Activated naive CD8-positive, alpha-beta T cell treated with anti-CD3 and anti-CD28 coated beads for 36 hours (primary cell): ENCODE measurements around the gene SH2D4B. TPM values are rescaled to one million over a fixed set of nuclear protein-coding genes. Genes with fewer than 3 reads are reported as not detected.

ENCODE experiments used
- DNase-seq: peaks from one replicate; pipeline ENCODE4 v3.0.0; 2021
- H3K27ac Mint-ChIP-seq: one replicate; pipeline ENCODE4 v1.8.0; 2022; ENCODE audit warnings: mild to moderate bottlenecking, moderate library complexity, mixed read lengths
- H3K27me3 Mint-ChIP-seq: one replicate; pipeline ENCODE4 v1.8.0; 2022; ENCODE audit warnings: mild to moderate bottlenecking, mixed read lengths
- H3K36me3 Mint-ChIP-seq: one replicate; pipeline ENCODE4 v1.8.0; 2021; ENCODE audit warnings: mild to moderate bottlenecking, mixed read lengths
- H3K4me1 Mint-ChIP-seq: one replicate; pipeline ENCODE4 v1.8.0; 2021; ENCODE audit warnings: mixed read lengths
- H3K4me3 Mint-ChIP-seq: one replicate; pipeline ENCODE4 v1.8.0; 2022; ENCODE audit warnings: mild to moderate bottlenecking, moderate library complexity, mixed read lengths
- H3K9me3 Mint-ChIP-seq: one replicate; pipeline ENCODE4 v1.8.0; 2022; ENCODE audit warnings: mixed read lengths
- total RNA-seq, 2 experiments: library from RNA; stranded (reverse); gene quantifications; one replicate each; pipeline ENCODE4 v1.2.3, GENCODE V29; 2021

The SH2D4B gene
- total RNA-seq: under 1 TPM; 0.08 to 0.18 TPM

GRCh38 chr10:80537736-80538480 is at the start of gene SH2D4B:
Gene SH2D4B (plus strand): TSS chr10:80537902. CDS start chr10:80538332, 430 bp downstream.
- Mint-ChIP-seq H3K36me3 (peaks cover 8% of the 10 kb centered on the region), H3K4me3 (peak within 1 kb of the TSS; percentile 92), H3K4me1 (peaks cover 20% of the 10 kb centered on the region), H3K9me3 (no peaks in the 10 kb centered on the region), H3K27ac (peak within 1 kb of the TSS; percentile 99), H3K27me3 (no peaks in the 10 kb centered on the region)
- DNase-seq: no peak

DNA sequence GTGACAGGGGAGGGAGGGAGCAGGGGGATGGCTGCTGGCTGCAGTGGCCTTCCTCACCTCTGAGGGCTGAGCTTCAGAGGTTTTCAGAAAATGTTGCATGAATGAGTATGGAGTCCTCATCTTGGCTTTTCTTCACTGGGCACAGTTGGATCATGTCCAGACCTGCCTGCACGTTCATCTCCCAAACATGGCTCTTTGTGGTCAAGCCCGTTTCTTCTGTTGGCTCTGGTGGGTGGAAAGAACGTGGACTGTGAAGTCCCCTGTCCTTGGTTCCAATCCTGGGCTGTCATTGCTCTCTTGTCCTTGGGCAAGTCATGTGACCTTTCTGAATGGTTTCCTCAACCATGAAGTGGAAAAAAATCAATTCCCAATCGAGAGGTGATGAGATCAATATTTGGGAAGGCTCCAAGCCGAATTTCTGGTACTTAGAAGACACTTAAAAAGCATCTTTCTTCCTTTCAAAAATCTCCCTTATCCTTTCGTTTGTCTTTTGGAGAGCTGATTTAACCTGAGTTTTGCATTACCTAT is 49.1 kb upstream of the SH2D4B start:
- H3K36me3 Mint-ChIP-seq: peaks cover 58% of the 10 kb centered on the region
- no peaks in the 10 kb centered on the region for H3K27me3 Mint-ChIP-seq
- H3K4me3 Mint-ChIP-seq: peak overlapping the region; percentile 29
- peaks cover 94% of the 10 kb centered on the region for H3K4me1 Mint-ChIP-seq
- H3K27ac Mint-ChIP-seq: peak overlapping the region; percentile 96
- H3K9me3 Mint-ChIP-seq: no peaks in the 10 kb centered on the region
- DNase-seq: no peak

GRCh38 chr10:80489371-80490112 is 48.2 kb upstream of the SH2D4B start:
- Mint-ChIP-seq H3K27me3 (no peaks in the 10 kb centered on the region), H3K36me3 (peaks cover 57% of the 10 kb centered on the region), H3K4me3 (no peak overlapping the region), H3K27ac (peak overlapping the region; percentile 96), H3K4me1 (peaks cover 95% of the 10 kb centered on the region), H3K9me3 (no peaks in the 10 kb centered on the region)
- no peak for DNase-seq

GRCh38 chr10:80491251-80492102 is 46.2 kb upstream of the SH2D4B start:
- H3K9me3 Mint-ChIP-seq: peaks cover under 1% of the 10 kb centered on the region
- H3K27me3 Mint-ChIP-seq: no peaks in the 10 kb centered on the region
- peaks cover 94% of the 10 kb centered on the region for H3K4me1 Mint-ChIP-seq
- no peak overlapping the region for H3K4me3 Mint-ChIP-seq
- no peak for DNase-seq
- H3K36me3 Mint-ChIP-seq: peaks cover 67% of the 10 kb centered on the region
- peak overlapping the region; percentile 73 for H3K27ac Mint-ChIP-seq

DNA sequence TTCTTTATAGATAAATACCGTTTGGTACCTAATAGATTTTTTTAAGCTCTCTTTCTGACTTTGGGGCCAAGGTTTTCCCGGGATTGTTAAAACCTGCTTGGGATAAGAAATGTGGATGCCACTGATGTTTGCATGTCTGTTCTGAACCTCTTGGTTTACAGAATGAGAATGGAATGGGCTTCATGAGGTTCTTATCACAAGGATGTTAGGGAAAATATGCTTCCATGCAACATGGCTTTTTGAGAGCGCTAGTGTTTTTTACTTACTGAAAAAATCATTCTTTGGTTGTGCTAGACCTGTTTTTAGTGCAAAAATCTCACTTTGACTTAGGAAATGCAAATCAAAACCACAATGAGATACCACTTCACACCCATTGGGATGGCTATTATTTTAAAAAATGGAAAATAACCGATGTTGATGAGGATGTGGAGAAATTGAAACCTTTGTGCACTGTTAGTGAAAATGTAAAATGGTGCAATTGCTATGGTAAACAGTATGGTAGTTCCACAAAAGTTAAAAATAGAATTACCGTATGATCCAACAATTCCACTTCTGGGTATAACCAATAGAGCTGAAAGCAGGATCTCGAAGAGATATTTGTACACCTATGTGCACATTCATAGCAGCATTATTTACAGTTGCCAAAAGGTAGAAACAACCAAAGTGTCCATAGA is 44.7 kb upstream of the SH2D4B start:
- peaks cover 74% of the 10 kb centered on the region for H3K36me3 Mint-ChIP-seq
- H3K4me3 Mint-ChIP-seq: peak overlapping the region; percentile 22
- H3K27ac Mint-ChIP-seq: peak overlapping the region; percentile 82
- DNase-seq: no peak
- H3K27me3 Mint-ChIP-seq: no peaks in the 10 kb centered on the region
- peaks cover 94% of the 10 kb centered on the region for H3K4me1 Mint-ChIP-seq
- H3K9me3 Mint-ChIP-seq: peaks cover 7% of the 10 kb centered on the region

- DNase-seq: no peak
- Mint-ChIP-seq H3K27me3 (no peaks in the 10 kb centered on the region), H3K36me3 (peaks cover 71% of the 10 kb centered on the region), H3K4me3 (peak overlapping the region; percentile 22), H3K4me1 (peaks cover 94% of the 10 kb centered on the region), H3K27ac (peak overlapping the region; percentile 82), H3K9me3 (peaks cover 7% of the 10 kb centered on the region)
Observed at GRCh38 chr10:80493522-80494051, 44.1 kb upstream of the SH2D4B start.

- peaks cover 93% of the 10 kb centered on the region for H3K4me1 Mint-ChIP-seq
- peaks cover 7% of the 10 kb centered on the region for H3K9me3 Mint-ChIP-seq
- H3K27ac Mint-ChIP-seq: peak overlapping the region; percentile 96
- H3K27me3 Mint-ChIP-seq: no peaks in the 10 kb centered on the region
- peaks cover 46% of the 10 kb centered on the region for H3K36me3 Mint-ChIP-seq
- DNase-seq: no peak
- no peak overlapping the region for H3K4me3 Mint-ChIP-seq
Observed at GRCh38 chr10:80496555-80497172, 41.0 kb upstream of the SH2D4B start.

DNA sequence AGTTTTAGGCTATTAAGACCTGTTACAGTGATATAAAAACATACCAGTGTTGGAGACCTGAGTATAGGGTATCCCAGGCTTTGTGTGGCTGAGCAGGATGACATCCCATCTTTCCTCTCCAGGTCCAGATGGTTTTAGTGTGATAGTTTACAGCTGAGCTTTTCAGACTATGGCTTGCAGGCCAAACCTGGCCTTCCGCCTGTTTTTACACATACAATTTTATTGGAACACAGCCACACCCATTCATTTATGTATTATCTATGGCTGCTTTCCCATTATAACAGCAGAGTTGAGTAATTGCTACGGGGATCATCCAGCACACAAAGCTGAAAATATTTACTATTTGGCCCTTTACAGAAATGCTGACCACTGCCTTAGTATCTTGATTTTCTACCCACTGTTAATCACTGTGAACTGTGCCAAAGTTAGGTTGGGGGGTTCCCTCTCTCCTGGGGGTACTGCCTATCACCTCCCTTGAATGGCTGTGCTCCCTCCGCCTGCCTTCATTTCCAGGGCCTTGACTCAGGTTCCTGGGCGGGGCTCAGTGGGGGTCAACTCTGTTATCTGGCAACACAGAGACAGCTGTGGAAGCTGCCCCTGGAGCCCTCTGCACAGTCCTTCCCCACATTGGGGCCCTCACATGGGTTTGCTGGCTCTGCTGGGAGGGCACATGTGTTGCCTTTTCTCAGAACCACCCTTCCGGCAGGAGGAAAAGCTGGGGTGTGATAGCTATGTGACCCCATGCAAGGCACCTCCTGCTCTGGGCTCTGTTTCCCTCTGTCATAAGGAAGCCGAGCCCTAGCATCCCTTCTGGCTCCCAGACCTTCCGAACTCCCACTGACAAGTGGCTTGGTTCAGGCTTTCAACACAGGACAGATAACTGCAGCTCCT is 40.3 kb upstream of the SH2D4B start:
- Mint-ChIP-seq H3K27ac (peak overlapping the region; percentile 96), H3K36me3 (peaks cover 48% of the 10 kb centered on the region), H3K4me1 (peaks cover 93% of the 10 kb centered on the region), H3K4me3 (peak overlapping the region; percentile 60), H3K9me3 (peaks cover 7% of the 10 kb centered on the region), H3K27me3 (no peaks in the 10 kb centered on the region)
- DNase-seq: peak; percentile 38

DNA sequence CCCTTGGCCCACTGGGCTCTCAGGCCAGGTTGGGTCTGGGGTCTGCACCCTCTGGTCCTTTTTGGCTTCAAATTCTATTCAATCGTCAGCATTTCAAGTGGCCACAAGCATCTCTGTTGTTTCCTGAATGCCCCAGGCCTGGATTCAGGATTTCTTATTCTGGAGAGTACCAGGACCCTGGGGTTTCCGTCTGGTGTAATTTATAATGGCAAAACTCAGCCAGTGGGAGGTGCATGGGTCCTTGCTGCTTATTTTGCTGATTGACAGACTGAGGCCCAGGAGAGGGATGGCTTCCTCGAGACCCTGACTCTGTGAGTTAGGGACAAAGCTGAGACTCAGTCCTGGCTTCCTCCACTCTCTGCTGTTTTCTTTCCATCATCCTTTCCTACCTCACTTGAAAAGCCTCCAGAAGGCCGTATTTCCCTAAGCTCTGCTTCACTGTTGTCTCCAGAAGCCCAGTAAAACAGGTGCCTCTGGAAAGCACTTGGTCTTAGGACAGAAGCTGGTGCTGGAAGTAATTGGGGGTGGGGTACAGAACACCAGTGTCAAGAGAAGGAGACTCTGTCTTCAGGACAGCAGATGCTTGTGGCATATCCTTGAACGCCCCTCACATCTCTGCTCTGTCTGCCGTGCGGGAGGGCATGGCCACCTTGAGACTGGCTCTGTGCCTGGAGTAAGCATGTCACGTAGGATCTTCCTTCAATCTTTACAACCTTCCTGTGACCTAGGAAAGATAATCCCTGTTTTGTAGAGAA is 39.4 kb upstream of the SH2D4B start:
- Mint-ChIP-seq H3K27me3 (no peaks in the 10 kb centered on the region), H3K4me1 (peaks cover 95% of the 10 kb centered on the region), H3K4me3 (peak overlapping the region; percentile 60), H3K36me3 (peaks cover 45% of the 10 kb centered on the region), H3K9me3 (peaks cover 7% of the 10 kb centered on the region), H3K27ac (peak overlapping the region; percentile 96)
- no peak for DNase-seq

DNA sequence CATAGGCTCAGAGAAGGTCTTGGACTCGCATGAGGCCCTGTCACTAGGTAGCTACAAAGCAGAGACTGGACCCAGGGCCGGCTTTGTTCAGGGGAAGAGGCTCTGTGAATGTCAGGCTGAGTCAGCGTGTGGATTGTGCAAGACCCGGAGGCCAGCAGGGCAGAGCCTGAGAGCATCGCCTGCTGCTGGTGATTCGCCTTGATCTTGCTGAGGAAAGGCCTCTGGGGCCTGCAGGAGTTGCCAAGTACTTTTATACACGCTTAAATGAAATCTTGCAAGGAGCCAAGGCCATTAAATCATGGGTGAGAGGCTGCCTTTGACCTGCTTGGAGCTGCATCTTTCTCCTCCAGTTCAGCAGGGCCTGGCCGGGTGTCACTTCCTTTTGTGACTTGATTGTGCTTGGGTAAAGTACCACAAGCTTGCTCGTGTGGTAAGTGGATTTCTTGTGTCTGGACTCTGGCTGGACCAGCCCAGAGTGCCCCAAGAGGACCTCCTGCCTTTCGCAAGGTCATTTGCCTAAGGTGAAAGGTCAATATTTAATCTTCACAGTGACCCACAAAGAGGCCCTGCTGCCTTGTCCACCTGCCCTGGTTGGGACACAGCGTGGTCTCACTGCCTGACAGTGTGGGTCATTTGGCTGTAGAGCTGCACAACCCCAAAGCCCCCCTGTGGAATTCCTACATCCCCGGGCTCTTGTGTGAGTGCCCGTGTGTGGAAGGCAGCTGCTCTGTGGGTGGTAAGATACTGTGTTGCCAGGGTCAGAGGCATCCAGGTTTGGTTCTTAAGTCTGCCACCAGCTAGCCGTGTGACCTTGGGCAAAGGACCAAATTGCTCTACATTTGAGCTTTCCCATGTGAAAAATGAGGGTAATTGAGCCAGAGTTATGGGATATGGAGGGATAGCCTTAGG is 38.6 kb upstream of the SH2D4B start:
- no peaks in the 10 kb centered on the region for H3K27me3 Mint-ChIP-seq
- peak overlapping the region; percentile 96 for H3K27ac Mint-ChIP-seq
- DNase-seq: peak; percentile 76
- peaks cover 7% of the 10 kb centered on the region for H3K9me3 Mint-ChIP-seq
- peaks cover 95% of the 10 kb centered on the region for H3K4me1 Mint-ChIP-seq
- peaks cover 41% of the 10 kb centered on the region for H3K36me3 Mint-ChIP-seq
- peak overlapping the region; percentile 60 for H3K4me3 Mint-ChIP-seq

DNA sequence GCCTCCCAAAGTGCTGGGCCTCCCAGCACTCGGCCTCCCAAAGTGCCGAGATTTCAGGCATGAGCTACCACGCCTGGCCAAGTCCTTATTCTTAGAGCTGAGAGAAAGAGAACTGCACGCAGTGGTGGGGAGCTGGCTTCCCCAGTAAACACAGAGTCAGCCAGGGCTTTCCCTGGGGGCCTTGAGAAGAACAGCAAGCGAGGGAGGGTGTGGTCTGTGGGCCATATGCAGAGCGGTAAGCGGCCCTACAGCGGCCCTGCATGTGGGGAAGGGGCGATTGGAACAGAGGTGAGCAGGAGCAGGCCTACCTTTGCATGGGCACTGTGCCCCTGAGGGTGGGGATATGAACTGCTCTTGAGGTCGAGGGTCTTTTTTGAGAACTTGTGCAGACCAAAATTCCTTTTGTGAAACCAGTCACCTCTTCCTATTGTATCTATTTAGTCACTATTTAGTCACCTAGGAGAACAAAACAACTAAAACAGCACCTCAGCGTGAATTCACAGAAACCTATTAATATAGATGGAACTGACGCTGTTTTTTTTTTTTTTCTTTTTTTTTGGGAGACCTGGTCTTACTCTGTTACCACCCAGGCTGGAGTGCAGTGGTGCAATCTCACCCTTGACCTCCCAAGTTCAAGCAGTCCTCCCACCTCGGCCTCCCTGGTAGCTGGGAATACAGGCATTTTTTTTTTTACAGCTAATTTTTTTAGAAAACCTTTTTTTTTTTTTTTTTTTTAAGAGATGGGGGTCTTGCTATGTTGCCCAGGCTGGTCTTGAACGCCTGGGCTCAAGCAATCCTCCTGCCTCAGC is 36.9 kb upstream of the SH2D4B start:
- H3K9me3 Mint-ChIP-seq: peaks cover 7% of the 10 kb centered on the region
- peak; percentile 61 for DNase-seq
- peaks cover 95% of the 10 kb centered on the region for H3K4me1 Mint-ChIP-seq
- H3K27ac Mint-ChIP-seq: peak overlapping the region; percentile 96
- H3K27me3 Mint-ChIP-seq: no peaks in the 10 kb centered on the region
- H3K36me3 Mint-ChIP-seq: peaks cover 29% of the 10 kb centered on the region
- H3K4me3 Mint-ChIP-seq: peak overlapping the region; percentile 64
